ENCODE data around the gene SNX27.
"Not testable (repeated sequence)": the region's sequence is repeated elsewhere in the genome, so short reads cannot be mapped to it uniquely, and the experiment has no call there.

The SNX27 gene

DNA sequence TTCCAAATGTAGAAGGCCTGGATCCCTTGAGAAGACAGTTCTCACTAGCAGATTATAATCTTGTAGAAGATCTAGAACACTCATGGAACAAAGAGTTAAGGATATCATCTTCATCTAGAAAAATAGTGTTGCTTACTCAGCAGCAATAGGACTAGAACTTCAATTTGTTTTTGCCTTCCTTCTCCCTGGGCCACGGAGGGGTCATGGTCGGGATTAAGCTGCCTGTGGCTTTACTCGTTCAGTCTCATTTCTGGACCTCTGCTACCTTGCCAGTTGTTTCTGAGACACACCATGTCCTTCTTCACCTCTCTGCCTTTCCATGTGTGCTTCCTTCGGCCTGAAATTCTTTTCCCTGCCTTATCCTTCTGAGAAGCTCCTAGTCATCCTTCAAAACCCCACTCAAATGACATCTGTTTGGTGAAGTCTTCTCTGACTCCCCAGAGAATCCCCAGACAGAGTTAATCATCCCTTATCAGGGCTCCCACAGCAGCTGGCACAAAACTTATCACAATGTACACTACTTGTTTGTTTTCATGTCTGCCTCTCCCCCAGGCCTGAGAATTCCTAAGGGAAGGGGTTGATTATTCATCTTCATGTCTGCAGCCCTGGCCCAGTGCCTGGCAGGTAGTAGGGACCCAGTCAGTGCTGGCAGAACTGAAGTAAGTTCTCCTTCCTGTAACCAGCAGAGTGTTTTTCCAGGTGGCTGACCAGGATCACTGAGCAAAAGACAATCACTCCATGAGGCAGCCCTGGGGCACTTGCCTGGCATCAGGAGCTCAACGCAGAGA lies 15.5 kb upstream of the SNX27 start:
- TF ChIP-seq, protein P1, sequence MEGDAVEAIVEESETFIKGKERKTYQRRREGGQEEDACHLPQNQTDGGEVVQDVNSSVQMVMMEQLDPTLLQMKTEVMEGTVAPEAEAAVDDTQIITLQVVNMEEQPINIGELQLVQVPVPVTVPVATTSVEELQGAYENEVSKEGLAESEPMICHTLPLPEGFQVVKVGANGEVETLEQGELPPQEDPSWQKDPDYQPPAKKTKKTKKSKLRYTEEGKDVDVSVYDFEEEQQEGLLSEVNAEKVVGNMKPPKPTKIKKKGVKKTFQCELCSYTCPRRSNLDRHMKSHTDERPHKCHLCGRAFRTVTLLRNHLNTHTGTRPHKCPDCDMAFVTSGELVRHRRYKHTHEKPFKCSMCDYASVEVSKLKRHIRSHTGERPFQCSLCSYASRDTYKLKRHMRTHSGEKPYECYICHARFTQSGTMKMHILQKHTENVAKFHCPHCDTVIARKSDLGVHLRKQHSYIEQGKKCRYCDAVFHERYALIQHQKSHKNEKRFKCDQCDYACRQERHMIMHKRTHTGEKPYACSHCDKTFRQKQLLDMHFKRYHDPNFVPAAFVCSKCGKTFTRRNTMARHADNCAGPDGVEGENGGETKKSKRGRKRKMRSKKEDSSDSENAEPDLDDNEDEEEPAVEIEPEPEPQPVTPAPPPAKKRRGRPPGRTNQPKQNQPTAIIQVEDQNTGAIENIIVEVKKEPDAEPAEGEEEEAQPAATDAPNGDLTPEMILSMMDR (IDR thresholded peaks at IDR 0.05; ENCODE audit: low read length, missing control alignments), result no peak
- DNase-seq (ENCODE audit: low read depth), result peak; percentile 43

DNA sequence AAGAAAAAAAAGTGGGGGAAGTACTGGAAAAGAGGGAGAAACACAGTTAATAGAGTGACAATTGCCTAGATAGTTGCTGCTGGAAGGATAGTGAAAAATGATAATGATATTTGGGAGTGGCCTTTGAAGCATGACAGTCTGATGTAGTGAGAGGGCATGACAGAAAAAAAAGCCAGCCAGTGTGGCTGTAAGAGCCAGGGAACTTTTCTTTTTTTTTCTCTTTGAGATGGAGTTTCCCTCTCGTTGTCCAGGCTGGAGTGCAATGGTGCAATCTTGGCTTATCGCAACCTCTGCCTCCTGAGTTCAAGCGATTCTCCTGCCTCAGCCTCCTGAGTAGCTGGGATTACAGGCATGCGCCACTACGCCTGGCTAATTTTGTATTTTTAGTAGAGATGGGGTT lies 9.3 kb upstream of the SNX27 start:
- not testable (repeated sequence) for H3K4me3 ChIP-seq (replicated peaks; ENCODE audit: low read depth, low read length)

More for the DNA sequence above, 15.5 kb upstream of the SNX27 start:
- no peak overlapping the region for H3K4me3 ChIP-seq (replicated peaks; ENCODE audit: low read depth, low read length)

DNA sequence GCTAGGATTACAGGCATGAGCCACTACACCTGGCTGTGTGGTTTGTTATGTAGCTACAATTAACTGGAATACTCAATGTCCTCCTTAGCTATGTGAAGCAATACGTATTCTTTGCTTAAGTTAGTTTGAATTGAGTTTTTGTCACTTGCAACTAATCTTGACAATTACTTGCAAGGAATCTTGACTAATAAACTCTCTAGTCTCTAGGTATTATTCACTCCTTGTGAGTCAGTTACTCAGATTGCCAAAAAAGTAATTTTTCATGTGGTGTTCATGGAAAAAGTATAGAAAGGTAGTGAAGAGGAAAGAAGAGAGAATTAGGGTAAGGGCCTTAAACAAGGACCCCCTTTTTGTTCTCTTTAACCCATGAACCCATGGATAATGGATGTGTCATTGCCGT lies 7.6 kb upstream of the SNX27 start:
- TF ChIP-seq, protein P1 (IDR thresholded peaks at IDR 0.05; ENCODE audit: low read length, missing control alignments), result no peak
- no peak for DNase-seq (ENCODE audit: low read depth)
- no peak overlapping the region for H3K4me3 ChIP-seq (replicated peaks; ENCODE audit: low read depth, low read length)

More for the DNA sequence above, 9.3 kb upstream of the SNX27 start:
- not testable (repeated sequence) for DNase-seq (ENCODE audit: low read depth)

DNA sequence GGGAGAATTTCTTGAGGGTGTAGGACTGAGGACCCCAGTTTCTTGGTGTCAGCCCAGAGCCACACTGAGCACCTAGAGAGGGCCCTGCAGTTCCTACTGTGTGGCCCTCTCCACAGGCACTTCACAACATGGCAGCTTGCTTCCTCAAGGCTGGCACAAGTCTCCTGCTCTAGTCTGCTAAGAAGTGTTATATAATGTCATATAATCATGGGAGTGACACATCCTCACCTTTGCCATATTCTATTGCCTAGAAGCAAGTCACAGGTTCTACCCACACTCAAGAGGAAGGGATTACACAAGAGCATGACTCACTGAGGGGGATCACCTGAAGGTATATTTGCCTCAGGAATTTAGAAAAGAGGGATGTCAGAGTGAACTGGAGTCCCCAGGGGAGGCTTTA lies 5.5 kb upstream of the SNX27 start:
- TF ChIP-seq, protein P1 (IDR thresholded peaks at IDR 0.05; ENCODE audit: low read length, missing control alignments), result no peak
- DNase-seq (ENCODE audit: low read depth), result peak; percentile 20
- H3K4me3 ChIP-seq (replicated peaks; ENCODE audit: low read depth, low read length), result no peak overlapping the region

DNA sequence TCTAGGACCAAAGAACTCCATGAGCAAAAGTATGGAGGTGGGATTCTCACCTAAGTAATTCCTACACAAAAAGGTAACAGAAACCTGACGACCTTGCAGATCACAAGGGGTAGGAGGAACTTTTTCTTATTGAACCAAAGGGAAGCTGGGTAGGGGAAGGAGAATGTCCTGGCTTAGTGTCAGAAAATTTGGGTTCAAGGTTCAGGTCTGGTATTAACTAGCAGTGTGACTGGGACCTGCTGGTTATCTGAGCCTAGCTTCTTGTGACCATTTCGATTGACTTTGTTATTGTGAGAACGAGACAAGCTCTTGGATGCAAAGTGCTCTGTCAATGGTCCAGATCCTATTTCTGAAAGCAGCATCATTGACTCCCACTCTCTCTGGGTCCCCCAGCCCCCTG lies 5.0 kb upstream of the SNX27 start:
- no peak overlapping the region for H3K4me3 ChIP-seq (replicated peaks; ENCODE audit: low read depth, low read length)
- no peak for DNase-seq (ENCODE audit: low read depth)
- TF ChIP-seq, protein P1 (IDR thresholded peaks at IDR 0.05; ENCODE audit: low read length, missing control alignments), result no peak

DNA sequence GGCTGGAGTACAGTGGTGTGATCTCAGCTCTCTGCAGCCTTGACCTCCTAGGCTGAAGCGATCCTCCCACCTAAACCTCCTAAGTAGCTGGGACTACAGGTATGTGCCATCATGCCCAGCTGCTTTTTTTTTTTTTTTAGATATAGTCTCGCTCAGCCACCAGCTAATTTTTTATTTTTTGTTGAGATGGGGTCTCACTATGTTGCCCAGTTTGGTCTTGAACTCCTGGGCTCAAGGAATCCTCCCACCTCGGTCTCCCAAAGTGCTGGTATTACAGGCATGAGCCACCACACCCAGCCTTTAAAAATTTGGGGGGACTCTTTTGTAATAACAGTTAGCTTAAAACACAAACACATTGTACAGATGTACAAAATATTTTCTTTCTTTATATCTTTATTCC lies 1.7 kb upstream of the SNX27 start:
- TF ChIP-seq, protein P1 (IDR thresholded peaks at IDR 0.05; ENCODE audit: low read length, missing control alignments), result no peak
- DNase-seq (ENCODE audit: low read depth), result no peak

DNA sequence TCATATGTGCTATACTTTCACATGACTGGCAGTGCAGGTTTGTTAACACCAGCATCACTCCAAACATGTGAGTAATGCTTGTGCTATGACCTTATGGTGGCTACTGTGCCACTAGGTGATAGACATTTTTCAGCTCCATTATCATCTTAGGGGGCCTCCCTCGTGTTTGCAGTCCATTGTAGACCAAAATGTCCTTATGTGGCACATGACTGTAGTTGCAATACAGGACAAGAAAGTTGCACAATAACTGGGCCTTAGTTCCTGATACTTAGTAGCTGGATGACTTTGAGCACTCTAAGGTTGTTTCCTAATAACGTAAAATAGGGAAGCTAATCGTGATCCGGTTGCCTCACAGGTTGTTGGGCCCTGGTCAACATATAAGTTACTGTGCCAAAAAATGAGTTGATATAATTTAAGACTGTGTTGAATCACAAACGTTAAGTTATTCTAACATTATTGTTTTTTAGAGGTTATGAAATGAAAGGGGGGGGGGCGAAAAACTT lies 511 bp upstream of the SNX27 start:
- DNase-seq (ENCODE audit: low read depth), result peak; percentile 91
- peak overlapping the region; percentile 84 for H3K4me3 ChIP-seq (replicated peaks; ENCODE audit: low read depth, low read length)

More for the DNA sequence above, 1.7 kb upstream of the SNX27 start:
- H3K4me3 ChIP-seq (replicated peaks; ENCODE audit: low read depth, low read length), result no peak overlapping the region

More for the DNA sequence above, 511 bp upstream of the SNX27 start:
- TF ChIP-seq, protein P1 (IDR thresholded peaks at IDR 0.05; ENCODE audit: low read length, missing control alignments), result no peak
